Pericardium fibroblast (primary cell): ENCODE data around the gene CCNL1. TPM values are rescaled to one million over a fixed set of nuclear protein-coding genes. Genes with fewer than 3 reads are reported as not detected.

Experiments
- total RNA-seq: library from RNA; depleted of rRNA; stranded (reverse); fragments of >200 nt; gene quantifications from 2 replicates; pipeline ENCODE4 v1.2.3, GENCODE V29; 2015

CCNL1 gene
- total RNA-seq, result 65.5 and 87.3 TPM in 2 replicates

GRCh38 chr3:157159762-157160657, at the start of gene CCNL1:
Gene CCNL1 (minus strand): TSS chr3:157160147. CDS start chr3:157160094, 53 bp downstream.

